PFSK-1 (cell line): Measurements from ENCODE around the gene SERINC5.

ENCODE experiments used
- POLR2AphosphoS5 ChIP-seq: IDR thresholded peaks from 2 replicates; pipeline ENCODE4 v1.6.1; 2012; ENCODE audit warnings: low read depth, mild to moderate bottlenecking, control low read depth, low read length, moderate library complexity
- SIN3A ChIP-seq: IDR thresholded peaks from 2 replicates; pipeline ENCODE4 v1.6.1; 2012; ENCODE audit warnings: mild to moderate bottlenecking, low read length, moderate library complexity, borderline replicate concordance; ENCODE audit not compliant: insufficient read depth
- TAF1 ChIP-seq: IDR thresholded peaks from 2 replicates; pipeline ENCODE4 v1.6.1; 2012; ENCODE audit warnings: low read length, control low read depth, borderline replicate concordance; ENCODE audit not compliant: insufficient read depth
- TF ChIP-seq, protein P1 (sequence below), 2 experiments: IDR thresholded peaks; 2 replicates each; pipeline versions ENCODE4 v1.6.1 to v1.8.0; 2011 to 2012; ENCODE audit warnings: low read depth in 2 of 2, low read length in 2 of 2, control low read depth in 1 of 2, inconsistent platforms in 1 of 2, mild to moderate bottlenecking in 1 of 2, moderate library complexity in 1 of 2; ENCODE audit not compliant: insufficient read depth in 1 of 2

- TF ChIP-seq TAF1 (no peak), POLR2AphosphoS5 (no peak), SIN3A (no peak)
- TF ChIP-seq, protein P1, sequence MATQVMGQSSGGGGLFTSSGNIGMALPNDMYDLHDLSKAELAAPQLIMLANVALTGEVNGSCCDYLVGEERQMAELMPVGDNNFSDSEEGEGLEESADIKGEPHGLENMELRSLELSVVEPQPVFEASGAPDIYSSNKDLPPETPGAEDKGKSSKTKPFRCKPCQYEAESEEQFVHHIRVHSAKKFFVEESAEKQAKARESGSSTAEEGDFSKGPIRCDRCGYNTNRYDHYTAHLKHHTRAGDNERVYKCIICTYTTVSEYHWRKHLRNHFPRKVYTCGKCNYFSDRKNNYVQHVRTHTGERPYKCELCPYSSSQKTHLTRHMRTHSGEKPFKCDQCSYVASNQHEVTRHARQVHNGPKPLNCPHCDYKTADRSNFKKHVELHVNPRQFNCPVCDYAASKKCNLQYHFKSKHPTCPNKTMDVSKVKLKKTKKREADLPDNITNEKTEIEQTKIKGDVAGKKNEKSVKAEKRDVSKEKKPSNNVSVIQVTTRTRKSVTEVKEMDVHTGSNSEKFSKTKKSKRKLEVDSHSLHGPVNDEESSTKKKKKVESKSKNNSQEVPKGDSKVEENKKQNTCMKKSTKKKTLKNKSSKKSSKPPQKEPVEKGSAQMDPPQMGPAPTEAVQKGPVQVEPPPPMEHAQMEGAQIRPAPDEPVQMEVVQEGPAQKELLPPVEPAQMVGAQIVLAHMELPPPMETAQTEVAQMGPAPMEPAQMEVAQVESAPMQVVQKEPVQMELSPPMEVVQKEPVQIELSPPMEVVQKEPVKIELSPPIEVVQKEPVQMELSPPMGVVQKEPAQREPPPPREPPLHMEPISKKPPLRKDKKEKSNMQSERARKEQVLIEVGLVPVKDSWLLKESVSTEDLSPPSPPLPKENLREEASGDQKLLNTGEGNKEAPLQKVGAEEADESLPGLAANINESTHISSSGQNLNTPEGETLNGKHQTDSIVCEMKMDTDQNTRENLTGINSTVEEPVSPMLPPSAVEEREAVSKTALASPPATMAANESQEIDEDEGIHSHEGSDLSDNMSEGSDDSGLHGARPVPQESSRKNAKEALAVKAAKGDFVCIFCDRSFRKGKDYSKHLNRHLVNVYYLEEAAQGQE (IDR thresholded peaks at IDR 0.05; ENCODE audit: insufficient read depth in 1 of 2, low read depth in 2 of 2, low read length in 2 of 2), result no peak
These were observed 47.5 kb downstream of the SERINC5 start for GRCh38 chr5:80208381-80208780.
